Fibroblast of lung (primary cell): ENCODE measurements around the gene ENPP6. TPM values are rescaled to one million over a fixed set of nuclear protein-coding genes. Genes with fewer than 3 reads are reported as not detected.
"Not testable (repeated sequence)": the region's sequence is repeated elsewhere in the genome, so short reads cannot be mapped to it uniquely, and the experiment has no call there.

Source experiments
- DNase-seq, 2 donors: peaks; one replicate each; pipeline versions ENCODE4 v3.0.0 to v3.0.0-alpha.2; 2010; ENCODE audit warnings: low read depth in 2 of 2
- H2AFZ ChIP-seq: 2 replicates; pipeline ENCODE4 v1.5.1; 2012; ENCODE audit warnings: low read length, control low read depth, inconsistent platforms
- H3K27ac ChIP-seq: 2 replicates; pipeline ENCODE4 v1.5.1; 2011; ENCODE audit warnings: low read length, control low read depth; ENCODE audit not compliant: insufficient read depth
- H3K27me3 ChIP-seq: 2 replicates; pipeline ENCODE4 v1.5.1; 2011; ENCODE audit warnings: mild to moderate bottlenecking, low read length; ENCODE audit not compliant: control insufficient read depth, insufficient read depth
- H3K36me3 ChIP-seq: 2 replicates; pipeline ENCODE4 v1.5.1; 2011; ENCODE audit warnings: low read length; ENCODE audit not compliant: control insufficient read depth, insufficient read depth
- H3K4me1 ChIP-seq: 2 replicates; pipeline ENCODE4 v1.5.1; 2011; ENCODE audit warnings: low read length; ENCODE audit not compliant: control insufficient read depth, insufficient read depth; ENCODE audit errors: extremely low read depth
- H3K4me2 ChIP-seq: 2 replicates; pipeline ENCODE4 v1.5.1; 2011; ENCODE audit warnings: low read length, control low read depth; ENCODE audit not compliant: insufficient read depth; ENCODE audit errors: extremely low read depth
- H3K4me3 ChIP-seq, 4 experiments: fragments of 200-600 bp in 1 of 4; sonication (generic) in 1 of 4; replicated peaks in 1 of 4; 2 replicates each; pipeline ENCODE4 v1.5.1; 2011 to 2016; ENCODE audit warnings: low read length in 4 of 4, low read depth in 3 of 4, mild to moderate bottlenecking in 3 of 4, control low read depth in 2 of 4, inconsistent platforms in 1 of 4, mixed read lengths in 1 of 4; ENCODE audit not compliant: insufficient read depth in 1 of 4; ENCODE audit errors: control extremely low read depth in 1 of 4
- H3K79me2 ChIP-seq: 2 replicates; pipeline ENCODE4 v1.5.1; 2012; ENCODE audit warnings: mild to moderate bottlenecking, low read length, inconsistent platforms; ENCODE audit not compliant: control insufficient read depth, insufficient read depth
- H3K9ac ChIP-seq: 2 replicates; pipeline ENCODE4 v1.5.1; 2011; ENCODE audit warnings: mild to moderate bottlenecking, low read length, control low read depth; ENCODE audit not compliant: insufficient read depth
- H3K9me3 ChIP-seq: 2 replicates; pipeline ENCODE4 v1.5.1; 2012; ENCODE audit warnings: low read depth, low read length; ENCODE audit not compliant: control insufficient read depth, insufficient read depth
- H4K20me1 ChIP-seq: 2 replicates; pipeline ENCODE4 v1.5.1; 2011; ENCODE audit warnings: low read length; ENCODE audit not compliant: control insufficient read depth, insufficient read depth; ENCODE audit errors: extremely low read depth
- EZH2 ChIP-seq: IDR thresholded peaks from 2 replicates; pipeline ENCODE4 v1.5.1; 2012; ENCODE audit warnings: low read length, control low read depth, mild to moderate bottlenecking; ENCODE audit errors: missing control alignments
- polyA plus RNA-seq, 2 donors: library from polyadenylated mRNA; depleted of rRNA in 1 of 2; stranded (reverse) in 1 of 2; unstranded in 1 of 2; fragments of >200 nt; gene quantifications; 2 replicates each; pipeline ENCODE4 v1.2.1, GENCODE V29; 2011 to 2012; ENCODE audit warnings: missing spikeins in 1 of 2
- total RNA-seq: library from RNA; depleted of rRNA; stranded (reverse); fragments of >200 nt; gene quantifications from 2 replicates; pipeline ENCODE4 v1.2.1, GENCODE V29; 2014
- TF ChIP-seq, protein P1 (sequence below), 2 donors: IDR thresholded peaks in 1 of 2; conservative IDR thresholded peaks in 1 of 2; 1 replicate in 1 of 2; 2 replicates in 1 of 2; pipeline ENCODE4 v1.5.1; 2011 to 2012; ENCODE audit warnings: low read length in 2 of 2, control low read depth in 1 of 2, inconsistent platforms in 1 of 2, low read depth in 1 of 2, mild to moderate bottlenecking in 1 of 2

ENPP6 gene
- total and polyA plus RNA-seq, 2 donors (not counting 1 experiment from before 2014, with no cell fraction given), result 0.17 to 0.33 TPM

DNA sequence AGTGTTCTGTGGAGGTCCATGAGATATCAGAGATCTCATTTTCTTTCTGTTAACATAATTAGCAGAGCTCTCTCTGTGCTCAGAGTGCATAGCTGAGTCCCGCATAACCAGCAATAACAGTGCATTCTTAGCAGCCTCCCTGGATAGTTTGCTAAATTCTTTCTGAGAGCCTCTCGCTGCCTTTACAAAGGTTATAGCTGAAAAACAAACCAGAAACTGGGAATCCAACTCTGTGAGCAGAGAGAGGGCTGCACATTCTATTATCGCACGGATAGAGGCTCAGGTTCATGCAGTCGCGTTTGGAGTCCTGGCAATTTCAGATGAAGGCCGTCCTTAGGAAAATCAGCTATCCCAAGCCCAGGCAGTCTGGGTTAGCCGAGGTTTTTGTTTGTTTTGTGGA lies 1.2 kb downstream of the ENPP6 start:
- DNase-seq, result no peak
- Histone ChIP-seq H3K4me1 (no peaks in the 10 kb centered on the region), H3K27ac (no peak overlapping the region), H3K9ac (no peak overlapping the region), H3K4me2 (no peak overlapping the region), H3K9me3 (no peaks in the 10 kb centered on the region), H3K36me3 (no peaks in the 10 kb centered on the region), H3K79me2 (no peaks in the 10 kb centered on the region), H3K27me3 (no peaks in the 10 kb centered on the region), H3K4me3 (no peak overlapping the region), H4K20me1 (no peaks in the 10 kb centered on the region), H2AFZ (no peak overlapping the region)
- no peak for TF ChIP-seq EZH2
- TF ChIP-seq, protein P1, sequence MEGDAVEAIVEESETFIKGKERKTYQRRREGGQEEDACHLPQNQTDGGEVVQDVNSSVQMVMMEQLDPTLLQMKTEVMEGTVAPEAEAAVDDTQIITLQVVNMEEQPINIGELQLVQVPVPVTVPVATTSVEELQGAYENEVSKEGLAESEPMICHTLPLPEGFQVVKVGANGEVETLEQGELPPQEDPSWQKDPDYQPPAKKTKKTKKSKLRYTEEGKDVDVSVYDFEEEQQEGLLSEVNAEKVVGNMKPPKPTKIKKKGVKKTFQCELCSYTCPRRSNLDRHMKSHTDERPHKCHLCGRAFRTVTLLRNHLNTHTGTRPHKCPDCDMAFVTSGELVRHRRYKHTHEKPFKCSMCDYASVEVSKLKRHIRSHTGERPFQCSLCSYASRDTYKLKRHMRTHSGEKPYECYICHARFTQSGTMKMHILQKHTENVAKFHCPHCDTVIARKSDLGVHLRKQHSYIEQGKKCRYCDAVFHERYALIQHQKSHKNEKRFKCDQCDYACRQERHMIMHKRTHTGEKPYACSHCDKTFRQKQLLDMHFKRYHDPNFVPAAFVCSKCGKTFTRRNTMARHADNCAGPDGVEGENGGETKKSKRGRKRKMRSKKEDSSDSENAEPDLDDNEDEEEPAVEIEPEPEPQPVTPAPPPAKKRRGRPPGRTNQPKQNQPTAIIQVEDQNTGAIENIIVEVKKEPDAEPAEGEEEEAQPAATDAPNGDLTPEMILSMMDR (conservative IDR thresholded peaks at IDR 0.05 in 1 of 2, IDR thresholded peaks at IDR 0.05 in 1 of 2; ENCODE audit: low read depth in 1 of 2, low read length in 2 of 2), result no peak

DNA sequence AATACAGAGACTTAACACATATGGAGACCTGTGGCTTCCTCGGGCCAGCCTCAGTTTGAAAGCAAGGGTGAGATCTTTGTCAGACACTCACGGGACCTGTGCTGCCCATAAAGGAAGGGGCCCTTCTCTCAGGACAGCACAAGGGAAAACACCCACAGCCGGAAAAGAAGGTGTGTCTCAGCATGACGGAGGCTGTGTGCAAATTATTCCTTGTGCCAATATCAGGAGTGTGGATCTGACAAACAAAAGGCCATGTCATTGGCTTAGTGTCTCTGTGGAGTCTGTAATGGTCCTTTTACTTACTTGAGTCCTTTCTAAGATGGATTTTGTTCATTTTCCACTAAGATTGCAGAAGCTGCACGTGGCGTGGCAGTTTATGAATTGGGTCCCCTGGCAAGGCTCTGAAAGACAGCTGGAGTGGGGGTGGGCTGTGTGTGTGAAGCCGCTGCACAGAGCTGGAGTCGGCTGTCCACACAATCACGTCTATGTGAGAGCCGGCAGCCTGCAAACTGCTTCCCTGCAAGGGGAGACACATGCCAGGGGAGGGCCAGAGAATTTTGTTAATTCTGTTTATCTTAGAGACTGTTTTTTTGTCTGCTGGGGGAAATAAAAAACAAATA lies 1.9 kb downstream of the ENPP6 start:
- Histone ChIP-seq H3K36me3 (no peaks in the 10 kb centered on the region), H2AFZ (no peak overlapping the region), H3K9me3 (no peaks in the 10 kb centered on the region), H3K4me1 (no peaks in the 10 kb centered on the region), H4K20me1 (no peaks in the 10 kb centered on the region), H3K4me3 (no peak overlapping the region), H3K27ac (no peak overlapping the region), H3K4me2 (no peak overlapping the region), H3K27me3 (no peaks in the 10 kb centered on the region), H3K79me2 (no peaks in the 10 kb centered on the region), H3K9ac (no peak overlapping the region)
- DNase-seq, result no peak
- TF ChIP-seq EZH2, result no peak
- TF ChIP-seq, protein P1 (conservative IDR thresholded peaks at IDR 0.05 in 1 of 2, IDR thresholded peaks at IDR 0.05 in 1 of 2; ENCODE audit: low read depth in 1 of 2, low read length in 2 of 2), result no peak

DNA sequence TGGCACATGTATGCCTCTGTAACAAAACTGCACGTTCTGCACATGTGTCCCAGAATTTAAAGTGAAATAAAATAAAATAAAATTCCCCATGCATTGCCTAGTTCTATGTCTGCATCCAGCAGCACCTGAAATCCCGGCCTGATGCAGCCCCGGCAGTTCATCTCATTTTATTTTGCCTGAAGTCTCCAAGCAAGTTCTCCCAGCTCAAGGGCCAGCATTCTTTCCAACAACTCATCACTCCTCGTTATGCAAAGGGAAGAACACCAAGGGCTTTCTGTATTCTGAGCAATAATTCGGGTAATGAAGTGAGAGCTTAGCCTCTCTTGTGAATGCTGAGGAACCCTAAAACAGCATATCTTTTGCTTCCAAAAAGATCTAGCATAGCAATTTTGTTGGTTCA lies 2.7 kb downstream of the ENPP6 start:
- TF ChIP-seq EZH2, result no peak
- TF ChIP-seq, protein P1 (conservative IDR thresholded peaks at IDR 0.05 in 1 of 2, IDR thresholded peaks at IDR 0.05 in 1 of 2; ENCODE audit: low read depth in 1 of 2, low read length in 2 of 2), result no peak
- Histone ChIP-seq H3K4me2 (no peak overlapping the region), H3K27ac (no peak overlapping the region), H3K79me2 (no peaks in the 10 kb centered on the region), H2AFZ (no peak overlapping the region), H3K9me3 (no peaks in the 10 kb centered on the region), H3K27me3 (no peaks in the 10 kb centered on the region), H3K4me3 (no peak overlapping the region), H4K20me1 (no peaks in the 10 kb centered on the region), H3K36me3 (no peaks in the 10 kb centered on the region), H3K9ac (no peak overlapping the region), H3K4me1 (no peaks in the 10 kb centered on the region)
- no peak for DNase-seq

DNA sequence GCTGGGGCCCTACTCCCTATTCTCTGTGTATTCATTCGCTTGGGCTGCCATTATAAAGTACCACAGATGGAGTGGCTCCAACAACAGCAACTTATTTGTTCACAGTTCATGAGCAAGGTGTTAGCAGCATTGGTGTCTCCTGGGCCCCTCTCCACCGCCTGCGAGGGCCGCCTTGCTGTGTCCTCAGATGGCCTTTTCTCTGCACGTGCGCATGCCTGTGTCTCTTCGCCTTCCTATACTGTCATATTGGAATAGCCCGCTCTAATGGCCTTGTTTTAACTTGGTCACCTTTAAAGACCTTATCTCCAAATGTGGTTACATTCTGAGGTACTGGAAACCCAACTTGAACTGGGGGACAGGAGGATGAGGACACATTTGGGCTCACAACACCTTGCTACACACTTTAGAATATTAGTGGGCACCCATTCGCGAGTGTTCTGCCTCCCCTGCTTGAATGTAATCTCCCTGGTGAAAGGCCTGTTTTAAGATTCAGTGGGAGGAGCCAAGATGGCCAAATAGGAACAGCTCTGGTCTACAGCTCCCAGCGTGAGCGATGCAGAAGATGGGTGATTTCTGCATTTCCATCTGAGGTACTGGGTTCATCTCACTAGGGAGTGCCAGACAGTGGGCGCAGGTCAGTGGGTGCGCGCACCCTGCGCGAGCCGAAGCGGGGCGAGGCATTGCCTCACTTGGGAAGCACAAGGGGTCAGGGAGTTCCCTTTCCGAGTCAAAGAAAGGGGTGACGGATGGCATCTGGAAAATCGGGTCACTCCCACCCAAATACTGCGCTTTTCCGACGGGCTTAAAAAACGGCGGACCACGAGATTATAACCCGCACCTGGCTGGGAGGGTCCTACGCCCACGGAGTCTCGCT lies 9.7 kb downstream of the ENPP6 start:
- H3K27ac ChIP-seq, H3K4me1 ChIP-seq, DNase-seq, H3K4me3 ChIP-seq, H3K9ac ChIP-seq, H2AFZ ChIP-seq, H3K27me3 ChIP-seq, H3K4me2 ChIP-seq, H3K9me3 ChIP-seq, H3K36me3 ChIP-seq, H3K79me2 ChIP-seq, H4K20me1 ChIP-seq: not testable (repeated sequence)
